ENCODE data around the gene NDUFS7. TPM values are rescaled to one million over a fixed set of nuclear protein-coding genes. Genes with fewer than 3 reads are reported as not detected.
A peak's percentile ranks its signal among the peaks of the same experiment; 100 is the strongest.

NDUFS7 gene
- total RNA-seq, 3 donors from 2014 or later, result 118 to 160 (median 148) TPM

- ATAC-seq (no peak), DNase-seq (no peak)
- H3K36me3 ChIP-seq (ENCODE audit: low read depth), result peaks cover 17% of the 10 kb centered on the region
- intact Hi-C loops (cut with DNase I, micrococcal nuclease), result no loop called here
- no peak overlapping the region for H3K4me3 ChIP-seq
- no peaks in the 10 kb centered on the region for H3K4me1 ChIP-seq (ENCODE audit: low read depth)
- TF ChIP-seq CTCF (IDR thresholded peaks at IDR 0.05), result no peak
- no peaks in the 10 kb centered on the region for H3K9me3 ChIP-seq
Observed at GRCh38 chr19:1426736-1427135, 43.0 kb downstream of the NDUFS7 start.

GRCh38 chr19:1427221-1427920 lies 43.7 kb downstream of the NDUFS7 start:
- H3K9me3 ChIP-seq, result no peaks in the 10 kb centered on the region
- intact Hi-C loops (cut with DNase I, micrococcal nuclease), result no loop called here
- H3K36me3 ChIP-seq (ENCODE audit: low read depth), result peaks cover 11% of the 10 kb centered on the region
- no peak for TF ChIP-seq CTCF (IDR thresholded peaks at IDR 0.05)
- no peak for DNase-seq
- no peak overlapping the region for H3K4me3 ChIP-seq
- no peak for ATAC-seq
- no peaks in the 10 kb centered on the region for H3K4me1 ChIP-seq (ENCODE audit: low read depth)

GRCh38 chr19:1428738-1429391 lies 45.2 kb downstream of the NDUFS7 start:
- H3K4me1 ChIP-seq (ENCODE audit: low read depth), result no peaks in the 10 kb centered on the region
- H3K9me3 ChIP-seq, result no peaks in the 10 kb centered on the region
- no peak for TF ChIP-seq CTCF (IDR thresholded peaks at IDR 0.05)
- no peak overlapping the region for H3K4me3 ChIP-seq
- H3K36me3 ChIP-seq (ENCODE audit: low read depth), result peaks cover 8% of the 10 kb centered on the region
- ATAC-seq, result no peak
- peak in 1 of 3 donors; percentile 53 for DNase-seq
- intact Hi-C loops (cut with DNase I, micrococcal nuclease), result no loop called here

GRCh38 chr19:1429750-1430149 lies 46.0 kb downstream of the NDUFS7 start:
- intact Hi-C loops (cut with DNase I, micrococcal nuclease), result no loop called here
- H3K4me3 ChIP-seq, result no peak overlapping the region
- H3K4me1 ChIP-seq (ENCODE audit: low read depth), result no peaks in the 10 kb centered on the region
- TF ChIP-seq CTCF (IDR thresholded peaks at IDR 0.05), result no peak
- DNase-seq, result peak in 2 of 3 donors; percentile 53 to 64
- no peaks in the 10 kb centered on the region for H3K9me3 ChIP-seq
- peaks cover 8% of the 10 kb centered on the region for H3K36me3 ChIP-seq (ENCODE audit: low read depth)
- peak; percentile 83 for ATAC-seq

- H3K9me3 ChIP-seq, result no peaks in the 10 kb centered on the region
- intact Hi-C loops (cut with DNase I, micrococcal nuclease), result no loop called here
- ATAC-seq, result peak; percentile 3
- DNase-seq, result peak in 1 of 3 donors; percentile 51
- no peak overlapping the region for H3K4me3 ChIP-seq
- no peak for TF ChIP-seq CTCF (IDR thresholded peaks at IDR 0.05)
- peaks cover 8% of the 10 kb centered on the region for H3K36me3 ChIP-seq (ENCODE audit: low read depth)
- no peaks in the 10 kb centered on the region for H3K4me1 ChIP-seq (ENCODE audit: low read depth)
Observed at GRCh38 chr19:1430246-1430645, 46.5 kb downstream of the NDUFS7 start.

Measured in mucosa of descending colon (tissue), 3 donors.